HG03575 (cell line): ENCODE measurements around the gene CYYR1.
"Not testable (repeated sequence)": the region's sequence is repeated elsewhere in the genome, so short reads cannot be mapped to it uniquely, and the experiment has no call there.

Experiments used
- ATAC-seq: cut with Tn5 transposase; IDR thresholded peaks from one replicate; pipeline ENCODE4 v1.9.1; 2021; ENCODE audit not compliant: unreplicated experiment, insufficient number of reproducible peaks, low FRiP score; ENCODE audit errors: extremely low read depth

The CYYR1 gene

DNA sequence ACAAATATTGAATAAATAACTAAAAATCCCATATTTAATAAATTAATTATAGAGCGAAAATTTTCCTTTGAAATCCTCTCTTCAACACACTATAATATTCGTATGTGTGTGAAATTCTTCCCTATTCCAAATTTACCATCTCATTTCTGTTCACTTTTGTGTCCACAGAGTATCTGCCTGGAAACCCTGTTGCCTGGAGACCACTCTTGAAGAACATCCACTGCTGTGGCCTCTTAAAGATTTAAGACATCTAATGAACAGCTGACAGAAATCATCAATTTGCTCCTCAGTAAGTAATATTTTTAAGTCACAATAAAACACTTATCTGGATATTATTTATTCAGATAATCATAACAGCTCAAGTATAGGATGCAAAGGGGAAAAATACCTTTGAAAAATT is 69.7 kb downstream of the CYYR1 start:
- no peak for ATAC-seq

DNA sequence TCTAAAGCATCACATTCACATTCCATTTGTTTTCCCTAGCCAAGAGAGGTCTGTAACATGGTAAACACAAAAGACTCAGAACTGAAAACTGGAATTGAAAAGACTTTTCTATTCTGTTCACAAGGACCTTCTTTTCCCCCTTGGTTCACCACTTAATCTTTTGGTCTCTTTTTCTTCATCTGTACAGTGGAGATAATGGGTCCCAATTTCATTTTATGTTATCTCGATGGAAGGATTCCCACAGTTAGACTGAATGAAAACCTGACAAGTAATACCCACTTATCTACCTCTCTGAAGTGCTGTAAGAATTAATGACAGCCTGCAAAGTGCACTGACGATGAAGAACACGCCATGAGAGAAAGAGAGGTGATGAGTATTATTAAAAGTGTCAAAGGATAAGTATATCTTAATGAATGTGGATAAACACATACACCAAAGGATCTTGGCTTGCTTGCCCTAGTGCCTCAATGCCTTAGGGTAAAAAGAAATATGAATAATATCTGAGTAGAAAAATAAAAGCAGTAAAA is 71.5 kb downstream of the CYYR1 start:
- no peak for ATAC-seq

DNA sequence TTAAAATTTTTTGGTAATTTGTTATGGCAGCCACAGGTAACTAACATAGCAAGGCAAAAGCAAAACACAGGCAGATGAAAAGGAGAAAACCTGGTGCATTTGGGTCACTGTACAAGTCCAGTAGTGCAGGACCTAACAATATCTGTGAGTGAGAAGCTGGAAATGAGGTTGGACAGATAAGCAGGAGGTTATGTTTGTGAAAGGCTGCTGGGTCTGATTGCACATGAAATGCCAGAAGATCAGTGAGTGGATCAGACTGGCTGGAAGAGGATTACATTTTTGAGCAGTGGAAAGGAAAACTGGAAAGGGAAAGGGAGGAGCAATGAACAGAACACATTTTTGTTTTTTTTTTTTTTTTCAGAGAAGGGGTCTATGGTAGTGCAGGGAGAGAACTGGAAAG is 73.6 kb downstream of the CYYR1 start:
- ATAC-seq, result no peak

DNA sequence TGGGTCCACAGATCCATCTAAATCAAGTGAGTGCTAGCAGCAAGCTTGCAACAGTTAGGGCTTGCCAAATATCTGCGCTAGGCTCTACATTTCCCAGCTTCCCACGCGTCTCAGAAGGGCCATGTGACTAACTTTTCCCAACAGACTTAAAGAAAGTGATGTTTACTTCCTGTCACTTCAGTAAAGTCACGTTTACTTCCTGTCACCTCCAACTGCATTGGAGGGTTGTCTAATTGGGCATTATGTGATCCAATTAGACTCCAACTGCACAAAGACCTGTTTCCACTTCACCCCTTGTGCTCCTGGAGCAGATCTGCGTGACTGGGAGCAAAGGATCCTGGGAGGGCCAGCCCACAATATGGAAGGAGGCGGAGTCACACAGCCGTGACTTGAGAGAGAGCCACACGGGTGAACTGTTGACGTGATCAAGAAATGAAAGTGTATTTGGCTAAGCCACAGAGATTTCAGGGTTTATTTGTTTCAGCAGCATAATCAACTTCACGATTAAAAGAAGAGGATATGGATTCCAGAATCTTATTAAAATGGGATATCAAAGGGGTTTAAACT is 77.7 kb downstream of the CYYR1 start:
- ATAC-seq, result no peak

DNA sequence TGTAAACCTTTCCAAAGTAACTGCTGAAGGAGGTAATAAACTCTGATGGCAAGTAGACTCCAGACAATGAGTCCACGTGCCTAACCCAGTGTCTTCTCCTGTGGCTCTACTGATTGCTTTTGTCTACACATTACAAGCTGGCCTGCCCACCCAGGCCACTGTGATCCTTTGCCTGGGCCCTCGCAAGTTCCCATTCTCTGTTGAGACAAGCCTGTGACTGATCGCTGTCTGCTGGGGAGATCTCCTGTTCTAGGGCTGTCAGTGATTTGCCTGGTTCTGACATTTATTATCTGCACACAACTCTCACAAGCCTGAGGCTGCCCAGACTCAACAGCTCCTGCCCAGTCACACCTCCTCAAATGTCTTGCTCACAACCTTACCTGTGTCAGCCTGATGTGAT is 81.4 kb downstream of the CYYR1 start:
- ATAC-seq, result no peak

DNA sequence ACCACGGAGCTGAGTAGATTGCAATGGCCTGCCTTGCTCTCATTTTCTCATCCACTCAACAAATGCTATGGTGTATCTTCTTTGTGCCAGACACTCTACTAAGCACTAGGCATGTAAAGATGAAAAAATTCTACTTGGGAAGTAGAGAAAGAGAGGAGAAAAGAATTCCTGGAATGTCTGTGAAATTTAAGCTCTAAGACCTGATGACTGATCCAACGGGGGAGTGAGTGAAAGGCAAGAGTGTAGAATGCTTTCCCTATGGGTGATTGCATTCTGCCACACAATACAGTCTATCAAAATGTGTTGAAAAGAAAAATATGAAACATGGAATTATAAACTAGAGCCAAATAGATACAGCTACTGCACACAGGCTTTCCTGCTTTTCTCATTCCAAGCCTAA is 82.3 kb downstream of the CYYR1 start:
- ATAC-seq, result no peak

DNA sequence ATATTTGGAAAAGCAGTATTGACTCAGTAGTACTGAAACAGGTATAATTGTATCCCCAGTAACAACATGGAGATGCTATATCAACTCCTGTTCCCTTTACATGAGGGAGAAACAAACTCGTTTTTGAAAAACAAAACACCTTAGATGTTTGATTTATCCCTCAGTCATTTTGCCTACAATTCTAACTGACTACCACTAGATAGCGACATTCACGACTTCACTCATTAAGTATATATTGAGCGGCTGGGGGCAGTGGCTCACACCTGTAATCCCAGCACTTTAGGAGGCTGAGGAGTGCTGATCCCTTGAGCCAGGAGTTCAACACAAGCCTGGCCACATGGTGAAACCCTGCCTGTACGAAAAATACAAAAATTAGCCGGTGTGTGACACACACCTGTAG is 83.3 kb downstream of the CYYR1 start:
- ATAC-seq, result no peak

DNA sequence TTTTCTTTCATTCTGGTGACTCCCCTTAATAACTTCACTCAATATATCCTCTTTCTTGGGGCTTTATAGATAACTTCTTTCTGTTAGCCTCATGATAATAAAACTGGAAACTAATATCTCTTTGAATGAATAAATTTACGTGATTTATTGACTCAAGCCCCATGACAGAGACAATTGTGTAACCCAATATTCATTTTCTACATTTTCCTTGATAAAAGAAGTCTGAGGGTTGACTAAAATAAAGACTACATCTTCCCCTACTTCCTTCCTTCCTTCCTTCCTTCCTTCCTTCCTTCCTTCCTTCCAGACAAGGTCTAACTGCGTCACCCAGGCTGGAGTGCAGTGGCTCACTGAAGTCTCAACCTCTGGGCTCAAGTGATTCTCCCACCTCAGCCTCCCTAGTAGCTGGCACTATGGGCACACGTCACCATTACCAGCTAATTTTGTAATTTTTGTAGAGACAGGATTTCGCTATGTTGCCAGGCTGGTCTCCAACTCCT is 85.1 kb downstream of the CYYR1 start:
- no peak for ATAC-seq

DNA sequence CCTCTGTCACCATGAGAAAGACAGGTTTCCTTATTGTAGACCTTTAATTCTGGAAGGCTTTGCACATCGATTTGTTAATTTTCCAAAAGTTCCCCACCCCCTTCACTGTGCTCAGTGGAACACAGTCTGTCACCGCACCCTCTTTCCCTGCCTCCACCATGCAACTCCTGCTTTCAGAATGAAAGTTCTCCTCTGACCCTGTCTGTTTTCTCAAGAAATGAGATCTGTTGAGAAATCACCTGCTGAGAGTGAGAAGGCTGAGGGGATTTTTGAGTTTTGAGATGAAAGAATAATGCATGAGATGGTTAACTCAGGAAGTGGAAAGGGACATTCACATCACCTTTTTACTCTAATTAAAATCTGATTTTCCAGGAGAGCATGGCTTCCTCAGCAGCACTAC is 99.6 kb downstream of the CYYR1 start:
- ATAC-seq, result no peak

DNA sequence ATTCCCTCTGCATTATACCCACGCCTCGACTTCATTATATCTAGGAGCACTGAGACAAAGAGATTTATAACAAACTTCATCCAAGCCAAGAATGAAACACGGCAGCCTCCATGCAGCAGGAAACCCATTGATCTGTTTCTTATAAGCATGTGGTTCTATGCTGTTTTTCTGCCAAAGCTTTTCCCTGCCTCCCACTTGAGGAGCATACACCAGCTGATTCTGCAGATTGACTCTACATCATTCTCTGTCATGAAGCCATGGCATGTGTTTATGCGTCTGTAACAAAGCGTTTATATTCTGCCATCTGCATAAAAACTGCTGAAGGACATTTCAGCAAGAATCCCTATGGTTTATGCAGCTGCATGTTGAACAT is 102.0 kb downstream of the CYYR1 start:
- no peak for ATAC-seq

DNA sequence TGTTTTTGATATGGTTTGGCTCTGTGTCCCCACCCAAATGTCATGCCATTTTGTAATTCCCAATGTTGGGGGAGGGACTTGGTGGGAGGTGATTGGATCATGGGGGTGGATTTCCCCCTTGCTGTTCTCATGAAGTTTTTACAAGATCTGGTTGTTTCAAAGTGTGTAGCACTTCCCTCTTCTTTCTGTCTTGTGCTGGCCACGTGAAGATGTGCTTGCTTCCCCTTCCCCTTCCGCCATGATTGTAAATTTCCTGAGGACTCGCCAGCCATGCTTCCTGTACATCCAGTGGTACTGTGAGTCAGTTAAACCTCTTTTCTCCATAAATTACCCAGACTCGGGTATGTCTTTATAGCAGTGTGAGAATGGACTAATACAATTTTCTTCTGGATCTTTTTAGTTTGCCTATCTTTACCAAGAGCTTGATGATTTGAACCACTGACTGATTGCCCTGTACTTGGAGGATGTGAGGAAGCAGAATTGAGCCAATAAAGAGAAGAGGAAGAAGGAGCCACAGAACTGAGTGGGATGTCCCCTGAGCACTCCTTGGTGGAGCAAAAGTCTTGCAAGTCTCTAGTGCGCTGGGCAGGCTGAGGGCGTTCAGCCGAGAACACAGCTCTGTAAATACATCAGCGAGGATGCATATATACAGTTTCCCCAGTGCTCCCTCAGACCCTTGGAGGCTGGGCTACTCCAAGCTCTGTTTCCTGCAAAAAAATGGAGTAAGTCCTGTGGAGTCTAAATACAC is 102.6 kb downstream of the CYYR1 start:
- ATAC-seq, result no peak

DNA sequence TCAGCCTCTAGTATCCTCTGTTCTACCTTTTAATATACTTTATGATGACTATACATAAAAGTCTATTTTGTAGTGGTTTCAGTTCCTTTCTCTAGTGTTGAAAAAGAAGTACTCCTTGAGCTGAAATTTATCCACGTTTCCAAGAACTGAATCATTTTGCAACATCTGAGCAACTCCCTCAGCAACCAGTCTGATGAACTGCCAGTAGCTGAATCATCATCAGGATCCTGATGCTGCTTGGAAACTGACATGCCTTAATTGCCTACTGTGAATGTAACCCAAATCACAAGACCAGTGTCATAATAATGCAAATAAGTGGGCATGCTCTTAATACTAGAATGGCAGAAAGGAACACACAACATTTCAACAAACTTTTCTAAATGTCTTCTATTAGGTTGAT is 103.3 kb downstream of the CYYR1 start:
- no peak for ATAC-seq

DNA sequence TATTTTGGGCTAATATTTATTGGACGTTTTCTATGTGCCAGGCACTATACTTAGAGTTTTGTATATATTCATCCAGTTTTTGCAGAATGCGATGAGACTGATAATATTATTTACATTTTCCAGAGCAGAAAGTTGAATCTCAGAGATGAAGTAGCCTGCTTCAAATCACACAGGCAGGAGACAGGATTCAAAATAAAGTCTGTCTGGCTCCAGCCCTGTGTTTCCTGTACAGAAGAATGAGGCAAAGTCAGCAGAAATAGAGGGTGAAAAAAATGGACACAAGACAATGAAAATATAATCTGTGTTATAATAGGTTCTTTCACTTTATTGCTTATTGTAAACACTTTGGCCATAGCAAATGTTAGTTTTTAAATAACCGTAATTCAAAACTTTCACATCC is 107.2 kb downstream of the CYYR1 start:
- ATAC-seq, result no peak

DNA sequence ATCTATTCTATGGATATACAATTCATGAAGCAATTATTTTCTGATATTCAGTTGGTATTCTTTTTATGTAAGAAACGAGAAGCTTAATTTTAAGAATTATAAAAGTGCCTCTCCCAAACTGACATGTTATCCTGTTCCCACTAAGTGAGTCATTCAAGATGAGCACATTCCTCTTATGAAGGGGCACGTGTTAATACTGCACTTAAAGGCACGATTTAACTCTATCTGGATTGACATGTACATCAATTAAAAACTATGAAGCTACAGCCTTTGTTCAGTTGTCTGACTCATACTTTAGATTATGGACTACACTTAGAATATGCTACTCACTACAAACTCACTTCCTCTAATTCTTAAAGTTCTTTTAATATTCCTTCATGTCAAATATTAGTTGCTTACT is 111.6 kb downstream of the CYYR1 start:
- no peak for ATAC-seq

DNA sequence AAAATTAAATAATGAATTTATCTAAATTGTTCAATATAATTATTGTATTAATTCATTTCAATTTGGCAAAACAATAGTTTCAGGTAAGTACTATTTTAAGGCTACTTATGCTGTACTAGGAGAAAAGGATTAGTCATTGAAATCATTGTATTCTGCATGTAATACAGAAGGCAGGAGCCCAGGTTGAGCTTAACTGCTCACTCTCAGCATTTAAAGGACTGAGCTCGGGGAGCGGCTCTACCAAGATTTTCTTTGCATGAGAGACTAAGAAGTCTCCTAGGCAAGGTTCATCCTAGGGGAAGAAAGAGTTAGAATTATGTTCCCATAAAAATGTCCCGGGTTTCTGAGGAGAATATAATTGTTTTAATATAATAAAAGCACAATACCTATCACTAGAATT is 112.5 kb downstream of the CYYR1 start:
- no peak for ATAC-seq

DNA sequence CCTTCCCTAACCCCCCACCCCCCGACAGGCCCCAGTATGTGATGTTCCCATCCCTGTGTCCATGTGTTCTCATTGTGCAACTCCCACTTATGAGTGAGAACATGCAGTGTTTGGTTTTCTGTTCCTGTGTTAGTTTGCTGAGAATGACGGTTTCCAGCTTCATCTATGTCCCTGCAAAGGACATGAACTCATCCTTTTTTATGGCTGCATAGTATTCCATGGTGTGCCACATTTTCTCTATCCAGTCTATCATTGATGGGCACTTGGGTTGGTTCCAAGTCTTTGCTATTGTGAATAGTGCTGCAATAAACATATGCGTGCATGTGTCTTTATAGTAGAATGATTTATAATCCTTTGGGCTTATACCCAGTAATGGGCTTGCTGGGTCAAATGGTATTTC is 114.2 kb downstream of the CYYR1 start:
- ATAC-seq, result not testable (repeated sequence)

DNA sequence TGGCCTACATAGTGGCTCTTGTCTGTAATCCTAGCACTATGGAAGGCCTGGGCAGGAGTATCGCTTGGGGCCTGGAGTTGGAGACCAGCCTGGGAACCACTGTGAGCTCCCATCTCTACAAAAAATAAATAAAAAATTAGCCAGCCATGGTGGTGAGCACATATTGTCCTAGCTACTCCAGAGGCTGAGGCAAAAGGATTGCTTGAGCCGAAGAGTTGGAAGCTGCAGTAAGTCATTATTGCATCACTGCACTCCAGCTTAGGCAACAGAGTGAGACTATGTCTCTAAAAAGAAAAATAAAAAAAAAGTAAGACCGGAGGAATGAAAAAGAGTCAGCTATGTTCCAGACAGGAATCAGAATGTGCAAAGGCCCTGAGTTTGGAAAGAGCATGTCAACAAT is 115.3 kb downstream of the CYYR1 start:
- no peak for ATAC-seq

DNA sequence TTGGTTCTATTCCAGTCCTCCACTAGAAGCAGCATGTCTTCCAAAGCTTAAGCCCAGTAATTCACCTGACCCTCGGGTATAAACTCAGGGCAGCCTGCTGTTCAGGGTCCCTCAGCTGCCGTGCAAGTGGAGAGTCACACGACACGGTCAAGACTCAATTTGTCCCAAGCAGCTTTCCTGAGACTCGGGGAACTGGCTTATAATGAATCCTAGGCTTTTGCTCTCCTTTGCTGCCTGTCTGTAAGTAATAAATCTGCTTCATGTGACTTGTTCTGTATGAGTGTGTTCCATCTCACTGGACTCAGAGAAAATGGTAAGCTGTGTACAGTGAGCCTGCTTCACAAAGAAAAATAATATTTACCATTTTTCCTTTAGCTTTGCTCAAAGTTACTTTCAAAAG is 119.8 kb downstream of the CYYR1 start:
- no peak for ATAC-seq

DNA sequence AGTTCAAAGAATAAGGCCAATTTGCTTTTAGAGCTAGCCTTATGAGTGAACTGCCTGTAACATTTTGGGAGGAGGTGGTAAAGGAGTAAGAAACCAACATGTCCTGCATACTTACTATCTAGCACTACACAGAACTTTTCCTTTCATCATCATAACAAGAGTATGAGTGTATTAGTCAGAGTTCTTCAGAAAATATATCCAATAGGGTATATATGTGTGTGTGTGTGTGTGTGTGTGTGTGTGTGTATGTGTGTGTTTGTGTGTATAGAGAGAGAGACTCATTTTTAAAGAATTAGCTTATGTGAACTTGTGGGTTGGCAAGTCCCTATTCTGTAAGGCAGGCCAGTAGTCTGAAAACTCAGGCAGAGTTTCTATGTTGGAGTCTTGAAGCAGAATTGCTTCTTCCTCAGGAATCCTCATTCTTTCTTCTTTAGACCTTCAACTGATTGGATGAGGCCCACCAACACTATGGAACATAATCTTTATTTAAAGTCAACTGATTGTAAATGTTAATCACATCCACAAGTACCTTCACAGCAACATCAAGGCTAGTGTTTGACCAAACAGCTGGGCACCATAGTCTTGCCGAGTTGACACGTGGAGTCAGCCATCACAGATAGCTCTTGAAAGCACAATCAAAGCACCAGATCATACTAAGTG is 121.9 kb downstream of the CYYR1 start:
- ATAC-seq, result no peak

DNA sequence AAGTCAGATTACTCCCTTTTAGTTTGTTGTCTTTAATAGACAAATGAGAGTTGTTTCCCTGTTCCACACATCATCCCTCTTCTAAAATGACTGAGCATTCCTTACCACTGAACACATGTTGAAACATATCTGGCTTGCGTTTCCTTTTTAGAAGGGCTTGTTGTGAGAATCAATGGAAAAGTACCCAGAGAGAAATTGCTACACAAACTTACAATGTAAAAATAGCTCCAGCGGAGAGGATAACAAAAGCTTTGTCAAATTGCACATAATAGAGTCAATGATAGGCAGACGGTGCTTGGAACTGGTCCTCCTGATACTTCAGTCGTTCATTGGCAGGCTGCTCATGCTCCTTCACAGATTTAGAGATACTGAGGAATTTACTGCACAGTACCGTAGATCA is 123.9 kb downstream of the CYYR1 start:
- no peak for ATAC-seq
